MM.1S (cell line): ENCODE data around the gene HEXIM2.

Source experiments
- EZH2 ChIP-seq: fragments of 300-600 bp; sonication (generic); optimal IDR thresholded peaks from 2 replicates; pipeline ENCODE3; 2017; ENCODE audit warnings: low read depth, mild to moderate bottlenecking, antibody characterized with exemption, low read length, mixed read lengths
- TF ChIP-seq, protein P1 (sequence below): fragments of 300-600 bp; sonication (generic); IDR thresholded peaks from 2 replicates; pipeline ENCODE4 v1.5.1; 2016; ENCODE audit warnings: antibody characterized with exemption, low read length, mixed read lengths

GRCh38 chr17:45144199-45145034 is 17.3 kb upstream of the HEXIM2 start:
- TF ChIP-seq EZH2, result no peak
- TF ChIP-seq, protein P1, sequence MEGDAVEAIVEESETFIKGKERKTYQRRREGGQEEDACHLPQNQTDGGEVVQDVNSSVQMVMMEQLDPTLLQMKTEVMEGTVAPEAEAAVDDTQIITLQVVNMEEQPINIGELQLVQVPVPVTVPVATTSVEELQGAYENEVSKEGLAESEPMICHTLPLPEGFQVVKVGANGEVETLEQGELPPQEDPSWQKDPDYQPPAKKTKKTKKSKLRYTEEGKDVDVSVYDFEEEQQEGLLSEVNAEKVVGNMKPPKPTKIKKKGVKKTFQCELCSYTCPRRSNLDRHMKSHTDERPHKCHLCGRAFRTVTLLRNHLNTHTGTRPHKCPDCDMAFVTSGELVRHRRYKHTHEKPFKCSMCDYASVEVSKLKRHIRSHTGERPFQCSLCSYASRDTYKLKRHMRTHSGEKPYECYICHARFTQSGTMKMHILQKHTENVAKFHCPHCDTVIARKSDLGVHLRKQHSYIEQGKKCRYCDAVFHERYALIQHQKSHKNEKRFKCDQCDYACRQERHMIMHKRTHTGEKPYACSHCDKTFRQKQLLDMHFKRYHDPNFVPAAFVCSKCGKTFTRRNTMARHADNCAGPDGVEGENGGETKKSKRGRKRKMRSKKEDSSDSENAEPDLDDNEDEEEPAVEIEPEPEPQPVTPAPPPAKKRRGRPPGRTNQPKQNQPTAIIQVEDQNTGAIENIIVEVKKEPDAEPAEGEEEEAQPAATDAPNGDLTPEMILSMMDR, result no peak
